Lower lobe of right lung (tissue), 2 donors: ENCODE results near the gene SNRK. TPM values are rescaled to one million over a fixed set of nuclear protein-coding genes. Genes with fewer than 3 reads are reported as not detected.

Source experiments
- ATAC-seq, 2 donors: fragments of 200-7000 bp; cut with Tn5 transposase; one replicate each; pipeline ENCODE4 v1.9.1; 2020 to 2022; ENCODE audit warnings: mild to moderate bottlenecking in 2 of 2, moderate library complexity in 2 of 2
- DNase-seq: peaks from one replicate; pipeline ENCODE4 v3.0.0-alpha.2; 2020
- H3K27ac ChIP-seq: fragments of 200-600 bp; one replicate; pipeline ENCODE4 v1.8.0; 2022
- H3K27me3 ChIP-seq: fragments of 200-600 bp; one replicate; pipeline ENCODE4 v1.8.0; 2022; ENCODE audit warnings: low read depth
- H3K36me3 ChIP-seq: fragments of 200-600 bp; one replicate; pipeline ENCODE4 v1.8.0; 2022; ENCODE audit warnings: mild to moderate bottlenecking
- H3K4me1 ChIP-seq: fragments of 200-600 bp; one replicate; pipeline ENCODE4 v1.8.0; 2022
- H3K4me3 ChIP-seq: fragments of 200-600 bp; one replicate; pipeline ENCODE4 v1.8.0; 2022; ENCODE audit warnings: mild to moderate bottlenecking
- H3K9me3 ChIP-seq: fragments of 200-600 bp; one replicate; pipeline ENCODE4 v1.8.0; 2022
- intact Hi-C: fragments of 100-400 bp; cut with DNase I; formaldehyde crosslinking; loops from one replicate; pipeline ENCODE4 v1.11.0; 2022
- total RNA-seq: library from RNA; stranded (reverse); fragmentation: NEBNext Ultra II Directional; extraction: Animal tissue kit (Norgen Biotek cat#: 25700); gene quantifications from one replicate; pipeline ENCODE4 v1.2.1, GENCODE V29; 2021
- TF ChIP-seq, protein P1 (sequence below): fragments of 200-600 bp; IDR thresholded peaks from one replicate; pipeline ENCODE4 v1.8.0; 2022; ENCODE audit warnings: antibody characterized with exemption, mild to moderate bottlenecking
- donor health status: DM: no; HTN: yes; CAD: no; lungs with severe emphysema.

SNRK gene
- total RNA-seq, 1 donor from 2014 or later: 55.1 TPM

DNA sequence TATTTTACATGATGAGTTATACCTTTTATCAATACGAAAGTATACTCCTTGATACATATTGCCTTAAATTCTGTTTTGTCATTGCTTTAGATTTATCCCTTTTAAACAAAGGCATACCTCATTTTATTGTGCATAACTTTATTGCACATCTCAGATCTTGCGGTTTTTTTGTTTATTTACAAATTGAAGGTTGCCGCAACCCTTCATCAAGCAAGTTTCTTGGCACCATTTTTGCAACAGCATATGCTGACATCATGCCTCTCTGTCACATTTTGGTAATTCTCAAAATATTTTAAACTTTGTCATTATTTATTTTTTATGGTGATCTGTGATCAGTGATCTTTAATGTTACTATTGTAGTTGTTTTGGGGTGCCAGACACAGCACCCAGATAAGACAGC is 20.9 kb downstream of the SNRK start:
- H3K4me1 ChIP-seq: peaks cover 11% of the 10 kb centered on the region
- no peak overlapping the region for H3K27ac ChIP-seq
- H3K9me3 ChIP-seq: no peaks in the 10 kb centered on the region
- intact Hi-C loops: no loop called here
- H3K4me3 ChIP-seq: no peak overlapping the region
- TF ChIP-seq, protein P1, sequence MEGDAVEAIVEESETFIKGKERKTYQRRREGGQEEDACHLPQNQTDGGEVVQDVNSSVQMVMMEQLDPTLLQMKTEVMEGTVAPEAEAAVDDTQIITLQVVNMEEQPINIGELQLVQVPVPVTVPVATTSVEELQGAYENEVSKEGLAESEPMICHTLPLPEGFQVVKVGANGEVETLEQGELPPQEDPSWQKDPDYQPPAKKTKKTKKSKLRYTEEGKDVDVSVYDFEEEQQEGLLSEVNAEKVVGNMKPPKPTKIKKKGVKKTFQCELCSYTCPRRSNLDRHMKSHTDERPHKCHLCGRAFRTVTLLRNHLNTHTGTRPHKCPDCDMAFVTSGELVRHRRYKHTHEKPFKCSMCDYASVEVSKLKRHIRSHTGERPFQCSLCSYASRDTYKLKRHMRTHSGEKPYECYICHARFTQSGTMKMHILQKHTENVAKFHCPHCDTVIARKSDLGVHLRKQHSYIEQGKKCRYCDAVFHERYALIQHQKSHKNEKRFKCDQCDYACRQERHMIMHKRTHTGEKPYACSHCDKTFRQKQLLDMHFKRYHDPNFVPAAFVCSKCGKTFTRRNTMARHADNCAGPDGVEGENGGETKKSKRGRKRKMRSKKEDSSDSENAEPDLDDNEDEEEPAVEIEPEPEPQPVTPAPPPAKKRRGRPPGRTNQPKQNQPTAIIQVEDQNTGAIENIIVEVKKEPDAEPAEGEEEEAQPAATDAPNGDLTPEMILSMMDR: no peak
- ATAC-seq (no peak), DNase-seq (no peak)
- peaks cover 52% of the 10 kb centered on the region for H3K36me3 ChIP-seq
- H3K27me3 ChIP-seq: no peaks in the 10 kb centered on the region

DNA sequence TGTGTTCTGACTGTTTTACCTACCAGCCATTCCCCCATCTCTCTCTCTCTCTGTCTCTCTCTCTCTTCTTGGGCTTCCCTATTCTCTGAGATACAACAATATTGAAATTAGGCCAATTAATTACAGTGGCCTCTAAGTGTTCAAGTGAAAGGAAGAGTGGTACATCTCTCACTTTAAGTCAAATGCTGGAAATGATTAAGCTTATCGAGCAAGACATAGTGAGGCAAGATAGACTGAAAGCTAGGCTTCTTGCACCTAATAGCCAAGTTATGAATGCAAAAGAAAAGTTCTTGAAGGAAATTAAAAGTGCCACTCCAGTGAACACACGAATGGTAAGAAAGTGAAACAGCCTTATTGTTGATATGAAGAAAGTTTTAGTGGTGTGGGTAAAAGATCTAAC is 21.3 kb downstream of the SNRK start:
- no peak for ATAC-seq
- TF ChIP-seq, protein P1: no peak
- no peak overlapping the region for H3K4me3 ChIP-seq
- H3K27ac ChIP-seq: no peak overlapping the region
- H3K4me1 ChIP-seq: peaks cover 8% of the 10 kb centered on the region
- no peaks in the 10 kb centered on the region for H3K27me3 ChIP-seq
- DNase-seq: no peak
- H3K36me3 ChIP-seq: peaks cover 55% of the 10 kb centered on the region
- H3K9me3 ChIP-seq: no peaks in the 10 kb centered on the region
- intact Hi-C loops: no loop called here

DNA sequence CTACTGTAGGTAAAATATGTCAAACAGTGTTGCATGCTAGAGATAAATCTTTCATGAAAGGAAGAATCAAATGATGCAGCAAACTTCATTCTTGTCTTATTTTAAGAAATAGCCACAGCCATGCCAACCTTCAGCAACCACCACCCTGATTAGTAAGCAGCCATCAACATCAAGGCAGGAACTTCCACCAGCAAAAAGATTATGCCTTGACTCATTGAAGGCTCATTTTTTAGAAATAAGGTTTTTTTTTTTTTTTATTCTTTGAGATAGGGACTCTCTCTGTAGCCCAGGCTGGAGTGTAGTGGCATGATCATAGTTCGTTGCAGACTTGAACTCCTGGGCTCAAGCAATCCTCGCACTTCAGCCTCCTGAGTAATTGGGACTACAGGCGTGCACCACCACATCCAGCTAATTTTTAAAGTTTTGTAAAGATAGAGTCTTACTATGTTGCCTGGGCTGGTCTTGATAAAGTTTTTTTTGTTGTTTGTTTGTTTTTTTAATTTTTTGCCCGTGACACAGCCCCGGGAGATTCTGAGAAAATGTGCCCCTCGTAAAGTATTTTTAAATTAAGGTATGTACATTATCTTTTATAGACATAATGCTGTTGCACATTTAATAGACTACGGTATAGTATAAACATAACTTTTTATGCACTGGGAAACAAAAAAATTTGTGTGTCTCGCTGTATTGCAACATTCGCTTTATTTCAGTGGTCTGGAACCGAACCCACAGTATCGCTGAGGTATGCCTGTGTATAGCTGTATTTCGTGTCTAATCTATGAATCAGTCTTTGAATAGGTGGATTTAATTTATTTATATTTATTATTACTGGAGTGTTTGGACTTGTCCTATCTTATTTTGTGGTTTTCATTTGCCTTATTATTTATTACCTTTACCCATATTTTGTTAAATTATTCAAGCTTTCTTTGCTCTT is 23.3 kb downstream of the SNRK start:
- DNase-seq (no peak), ATAC-seq (no peak)
- Histone ChIP-seq H3K27me3 (no peaks in the 10 kb centered on the region), H3K36me3 (peaks cover 38% of the 10 kb centered on the region), H3K27ac (no peak overlapping the region), H3K4me3 (no peak overlapping the region), H3K9me3 (no peaks in the 10 kb centered on the region), H3K4me1 (peaks cover 11% of the 10 kb centered on the region)
- TF ChIP-seq, protein P1: no peak
- intact Hi-C loops: no loop called here

DNA sequence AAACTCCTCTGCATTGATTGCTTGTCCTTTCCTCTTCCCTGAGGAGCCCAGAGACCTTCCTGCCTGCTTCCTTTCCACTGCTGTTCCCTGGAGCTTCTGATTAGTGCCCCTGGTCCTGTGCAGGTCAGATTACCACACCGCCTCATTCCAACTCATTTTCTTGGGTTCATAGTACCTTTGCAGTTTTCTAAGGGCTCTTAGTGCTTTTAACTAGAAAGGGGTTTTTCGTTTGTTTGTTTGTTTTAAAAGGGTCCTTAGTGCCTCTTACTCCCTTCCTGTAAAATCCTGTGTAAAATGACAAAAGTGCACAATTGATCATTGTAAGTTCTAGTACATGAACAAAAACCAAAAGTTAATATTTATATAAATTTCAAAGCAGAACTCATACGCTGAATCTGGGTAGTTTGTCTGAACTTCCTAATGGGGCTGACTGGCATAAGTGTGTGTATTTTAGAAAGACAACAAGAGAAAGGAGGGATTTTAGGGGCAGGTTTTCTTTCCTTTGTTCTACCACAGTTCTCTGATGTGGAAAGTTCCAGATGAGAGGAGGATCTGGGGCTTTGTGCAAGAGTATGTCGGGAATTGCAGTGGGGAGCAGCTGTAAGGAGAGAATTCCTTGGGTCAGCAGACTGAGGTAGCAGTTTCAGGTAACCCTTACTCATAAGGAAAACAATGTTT is 30.6 kb downstream of the SNRK start:
- peaks cover 57% of the 10 kb centered on the region for H3K4me1 ChIP-seq
- no peaks in the 10 kb centered on the region for H3K27me3 ChIP-seq
- peaks cover 5% of the 10 kb centered on the region for H3K36me3 ChIP-seq
- H3K4me3 ChIP-seq: no peak overlapping the region
- H3K9me3 ChIP-seq: no peaks in the 10 kb centered on the region
- no peak overlapping the region for H3K27ac ChIP-seq
- ATAC-seq (peak in 1 of 2 donors; percentile 62), DNase-seq (no peak)
- intact Hi-C loops: no loop called here
- TF ChIP-seq, protein P1: no peak

DNA sequence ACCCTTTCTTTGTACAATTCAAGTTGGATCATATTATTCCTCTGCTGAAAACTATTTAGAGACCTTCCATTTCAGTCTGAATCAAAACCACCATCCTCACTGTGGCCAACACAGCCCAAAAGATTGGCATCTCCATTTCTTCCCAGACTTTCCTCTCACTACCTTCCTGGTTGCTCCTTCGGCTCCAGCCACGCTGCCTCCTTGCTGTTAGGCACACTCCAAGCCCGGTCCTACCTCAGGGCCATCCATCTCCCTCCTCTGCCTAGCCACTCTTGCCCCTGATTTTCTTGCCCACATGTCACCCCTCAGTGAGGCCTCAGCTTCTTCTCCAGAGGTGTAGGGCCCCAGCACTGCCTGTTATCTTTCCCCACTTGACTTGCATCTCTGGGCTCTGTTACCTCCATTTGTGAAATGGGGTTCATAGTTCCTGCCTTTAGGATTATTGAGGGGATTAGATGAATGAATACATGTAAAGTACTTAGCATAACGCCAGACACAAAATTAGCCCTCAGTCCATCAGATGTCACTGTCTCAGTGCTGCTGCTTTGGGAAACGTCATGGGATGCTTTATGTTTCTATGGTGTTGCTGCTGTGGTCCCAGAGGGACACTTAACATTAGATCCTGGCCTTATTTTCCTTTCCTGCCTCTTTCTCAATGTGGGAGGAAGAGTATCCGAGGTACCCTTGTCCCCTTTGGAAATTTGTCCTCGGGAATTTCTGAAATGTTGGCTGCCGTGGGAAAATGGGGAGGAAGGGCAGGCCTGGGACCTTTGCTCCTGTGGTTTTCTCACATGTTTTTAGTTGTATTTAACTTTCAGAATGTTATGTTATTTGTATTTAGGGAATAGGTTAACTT is 31.3 kb downstream of the SNRK start:
- H3K36me3 ChIP-seq: no peaks in the 10 kb centered on the region
- intact Hi-C loops: no loop called here
- H3K4me1 ChIP-seq: peaks cover 57% of the 10 kb centered on the region
- no peaks in the 10 kb centered on the region for H3K9me3 ChIP-seq
- TF ChIP-seq, protein P1: no peak
- DNase-seq (no peak), ATAC-seq (peak in 1 of 2 donors; percentile 9)
- H3K27me3 ChIP-seq: no peaks in the 10 kb centered on the region
- no peak overlapping the region for H3K4me3 ChIP-seq
- peak overlapping the region; percentile 25 for H3K27ac ChIP-seq
